MCF 10A (cell line): ENCODE results near the gene RNF183. TPM values are rescaled to one million over a fixed set of nuclear protein-coding genes. Genes with fewer than 3 reads are reported as not detected.
"Not testable (repeated sequence)": the region's sequence is repeated elsewhere in the genome, so short reads cannot be mapped to it uniquely, and the experiment has no call there.

Experiments used
- BruUV-seq: library from RNA; stranded (reverse); fragments of 400-500 nt; replicated peaks from 2 replicates; lab custom pipeline; 2021; lab: Mats Ljungman, UMichigan
- CTCF ChIA-PET: fragments of 300-600 bp; sonication (Branson Sonifier 250); formaldehyde crosslinking; extraction: SDS; loops from one replicate; lab custom pipeline; 2021; ENCODE audit warnings: antibody characterized with exemption, inconsistent platforms; lab: Yijun Ruan, JAX
- POLR2A ChIA-PET: fragments of 300-600, 350-650 bp; sonication (Branson Sonifier 250); formaldehyde crosslinking; extraction: SDS; loops from one replicate; lab custom pipeline; 2020; ENCODE audit warnings: antibody characterized with exemption, inconsistent platforms; lab: Yijun Ruan, JAX
- DNase-seq: peaks from one replicate; pipeline ENCODE4 v3.0.0-alpha.2; 2018; ENCODE audit not compliant: unreplicated experiment
- H3K27ac Mint-ChIP-seq: one replicate; pipeline ENCODE4 v1.8.0; 2022; ENCODE audit warnings: mild to moderate bottlenecking, low read depth, mixed read lengths; ENCODE audit not compliant: unreplicated experiment
- H3K27me3 Mint-ChIP-seq: one replicate; pipeline ENCODE4 v1.8.0; 2022; ENCODE audit warnings: mixed read lengths; ENCODE audit not compliant: insufficient read depth, unreplicated experiment
- H3K36me3 Mint-ChIP-seq: one replicate; pipeline ENCODE4 v1.8.0; 2022; ENCODE audit warnings: mild to moderate bottlenecking, moderate library complexity, mixed read lengths; ENCODE audit not compliant: insufficient read depth, unreplicated experiment
- H3K4me1 Mint-ChIP-seq: one replicate; pipeline ENCODE4 v1.8.0; 2022; ENCODE audit warnings: mixed read lengths; ENCODE audit not compliant: insufficient read depth, unreplicated experiment
- H3K4me3 Mint-ChIP-seq: one replicate; pipeline ENCODE4 v1.8.0; 2022; ENCODE audit warnings: mild to moderate bottlenecking, moderate library complexity, mixed read lengths; ENCODE audit not compliant: unreplicated experiment
- H3K9me3 Mint-ChIP-seq: one replicate; pipeline ENCODE4 v1.8.0; 2022; ENCODE audit warnings: mixed read lengths; ENCODE audit not compliant: unreplicated experiment
- intact Hi-C: fragments of 100-400 bp; cut with micrococcal nuclease; formaldehyde crosslinking; loops from 2 replicates; pipeline ENCODE4 v1.14.1; 2022
- total RNA-seq: library from RNA; stranded (reverse); gene quantifications from 2 replicates; pipeline ENCODE4 v1.2.3, GENCODE V29; 2022
- TF ChIP-seq, protein P1 (sequence below): fragments of 200-600 bp; IDR thresholded peaks from one replicate; pipeline ENCODE4 v1.8.0; 2022; ENCODE audit warnings: antibody characterized with exemption, mild to moderate bottlenecking; ENCODE audit not compliant: unreplicated experiment

RNF183 gene
- total RNA-seq, 1 experiment from 2014 or later, result not detected

DNA sequence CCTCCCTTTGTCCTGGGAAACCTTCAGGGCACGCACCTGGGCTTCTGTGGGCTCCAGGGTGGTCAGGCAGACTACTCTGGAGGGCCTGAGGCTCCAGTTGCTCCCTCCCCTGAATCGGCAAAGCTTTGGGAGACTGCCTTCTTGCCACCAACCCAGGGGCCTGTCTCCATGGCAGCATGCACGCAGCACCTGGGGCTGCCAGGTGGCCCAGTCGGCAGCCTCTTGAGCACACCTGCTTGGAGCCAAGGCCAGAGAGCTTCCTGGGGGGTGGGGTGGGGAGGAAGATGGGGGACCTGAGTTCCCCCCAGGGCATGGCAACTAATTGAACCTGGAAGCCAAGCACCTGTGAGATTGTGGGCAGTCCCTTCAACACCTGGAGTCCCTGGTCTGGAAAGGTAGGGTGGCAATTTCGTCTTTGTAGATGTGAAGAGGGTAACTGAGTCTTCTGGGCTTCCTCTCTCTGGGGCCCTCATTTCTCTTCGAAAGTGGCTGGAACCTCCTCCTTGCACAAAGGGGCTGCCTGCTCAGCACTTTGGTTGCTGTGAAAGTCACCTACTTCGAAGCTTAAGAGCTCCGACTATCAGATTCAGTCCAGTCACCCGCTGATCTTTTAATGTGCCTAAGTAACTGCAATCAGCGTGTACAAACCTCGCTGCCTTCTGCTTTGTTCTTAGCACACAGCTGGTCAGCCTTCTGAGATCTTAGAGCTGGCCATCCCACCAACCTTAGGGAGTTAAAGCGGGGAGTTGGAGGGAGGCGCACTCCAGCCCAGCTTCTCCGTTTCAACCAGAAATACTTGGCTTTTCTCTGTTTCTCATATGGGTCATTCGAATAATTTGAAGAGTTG lies 4.0 kb downstream of the RNF183 start:
- intact Hi-C loops, result no loop called here
- POLR2A ChIA-PET, result no interaction called here
- TF ChIP-seq, protein P1, sequence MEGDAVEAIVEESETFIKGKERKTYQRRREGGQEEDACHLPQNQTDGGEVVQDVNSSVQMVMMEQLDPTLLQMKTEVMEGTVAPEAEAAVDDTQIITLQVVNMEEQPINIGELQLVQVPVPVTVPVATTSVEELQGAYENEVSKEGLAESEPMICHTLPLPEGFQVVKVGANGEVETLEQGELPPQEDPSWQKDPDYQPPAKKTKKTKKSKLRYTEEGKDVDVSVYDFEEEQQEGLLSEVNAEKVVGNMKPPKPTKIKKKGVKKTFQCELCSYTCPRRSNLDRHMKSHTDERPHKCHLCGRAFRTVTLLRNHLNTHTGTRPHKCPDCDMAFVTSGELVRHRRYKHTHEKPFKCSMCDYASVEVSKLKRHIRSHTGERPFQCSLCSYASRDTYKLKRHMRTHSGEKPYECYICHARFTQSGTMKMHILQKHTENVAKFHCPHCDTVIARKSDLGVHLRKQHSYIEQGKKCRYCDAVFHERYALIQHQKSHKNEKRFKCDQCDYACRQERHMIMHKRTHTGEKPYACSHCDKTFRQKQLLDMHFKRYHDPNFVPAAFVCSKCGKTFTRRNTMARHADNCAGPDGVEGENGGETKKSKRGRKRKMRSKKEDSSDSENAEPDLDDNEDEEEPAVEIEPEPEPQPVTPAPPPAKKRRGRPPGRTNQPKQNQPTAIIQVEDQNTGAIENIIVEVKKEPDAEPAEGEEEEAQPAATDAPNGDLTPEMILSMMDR, result no peak

DNA sequence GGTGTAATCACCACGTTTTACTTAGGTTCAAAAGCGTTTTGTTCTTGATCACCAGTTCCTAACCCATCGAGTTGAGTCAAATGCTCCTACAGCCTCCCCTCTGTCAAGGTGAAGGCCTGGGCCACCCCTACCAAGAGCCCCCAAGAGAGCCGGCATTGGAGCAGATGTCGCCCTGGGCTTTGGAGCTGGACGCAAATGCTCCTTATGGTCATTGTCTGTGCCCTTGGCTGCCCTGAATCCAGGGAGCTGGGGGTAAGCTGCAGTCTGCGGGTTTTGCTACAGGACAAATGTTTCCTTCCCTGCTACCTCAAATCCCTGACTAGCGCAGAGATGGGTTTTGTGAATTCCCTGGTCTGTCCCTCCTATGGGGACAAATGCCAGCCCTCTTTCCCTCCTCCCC lies 4.9 kb downstream of the RNF183 start:
- intact Hi-C loops, result no loop called here
- CTCF ChIA-PET, result interaction anchor here (0.6 to 1.7 kb wide), 3 partner anchors 12 to 108 kb away, joined by 3 to 8 read pairs (median 3); no protein-coding TSS in a partner anchor
- TF ChIP-seq, protein P1, result no peak
- no TSS peak for BruUV-seq
- Mint-ChIP-seq H3K36me3 (peaks cover 17% of the 10 kb centered on the region), H3K9me3 (no peaks in the 10 kb centered on the region), H3K27me3 (peaks cover 43% of the 10 kb centered on the region), H3K4me3 (no peak overlapping the region), H3K4me1 (peaks cover 4% of the 10 kb centered on the region), H3K27ac (no peak overlapping the region)
- no peak for DNase-seq
- POLR2A ChIA-PET, result no interaction called here

More for the DNA sequence above, 4.0 kb downstream of the RNF183 start:
- peaks cover 47% of the 10 kb centered on the region for H3K27me3 Mint-ChIP-seq
- no TSS peak for BruUV-seq
- H3K4me1 Mint-ChIP-seq, result peaks cover 5% of the 10 kb centered on the region
- H3K36me3 Mint-ChIP-seq, result peaks cover 13% of the 10 kb centered on the region
- no peak overlapping the region for H3K4me3 Mint-ChIP-seq
- no peak overlapping the region for H3K27ac Mint-ChIP-seq
- DNase-seq, result no peak
- CTCF ChIA-PET, result interaction anchor here (0.5 to 1.7 kb wide), 7 partner anchors 13 to 561 kb away, joined by 3 to 8 read pairs (median 3); partner anchors contain the start of gene ALAD
- H3K9me3 Mint-ChIP-seq, result no peaks in the 10 kb centered on the region

DNA sequence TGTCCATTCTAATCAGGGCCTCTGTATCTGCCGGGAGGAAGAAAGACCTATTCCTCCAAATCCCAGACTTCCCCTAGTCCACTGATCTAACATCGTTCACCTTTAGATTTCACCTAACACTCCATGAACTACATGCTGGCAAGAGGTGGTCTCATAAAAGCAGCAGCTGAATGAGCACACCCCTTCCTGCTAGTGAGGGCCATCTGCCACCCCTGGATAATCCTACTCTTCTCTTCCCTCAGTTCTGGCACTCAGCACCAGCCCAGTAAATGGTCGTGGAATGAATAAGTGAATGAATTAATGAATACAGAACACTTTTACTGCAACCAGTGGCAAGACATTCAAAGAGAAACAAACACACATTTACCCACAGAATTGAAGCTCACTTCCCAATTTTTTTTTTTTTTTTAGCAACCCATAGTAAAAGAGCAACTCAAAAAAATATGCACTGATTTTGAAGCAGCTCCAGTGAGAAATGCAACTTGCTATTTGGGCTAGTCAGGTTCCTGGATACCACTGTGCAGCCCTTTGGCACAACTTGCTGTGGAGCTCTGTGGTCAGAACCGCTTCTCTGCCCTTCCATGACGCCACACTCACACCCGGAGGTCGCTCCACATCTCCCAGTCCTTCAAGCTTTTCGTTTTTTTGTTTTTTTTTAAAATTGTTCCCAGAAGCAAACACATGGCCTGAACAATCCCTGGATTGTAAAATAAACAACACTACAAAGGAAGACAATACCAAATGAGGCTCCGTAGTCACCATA lies 6.2 kb downstream of the RNF183 start:
- intact Hi-C loops, result no loop called here
- POLR2A ChIA-PET, result interaction anchor here (0.6 kb wide), 1 partner anchor 22 kb away, joined by 3 read pairs; no protein-coding TSS in a partner anchor
- CTCF ChIA-PET, result interaction anchor here (0.7 kb wide), 3 partner anchors 361 to 1189 kb away, joined by 3 to 4 read pairs (median 3); no protein-coding TSS in a partner anchor

DNA sequence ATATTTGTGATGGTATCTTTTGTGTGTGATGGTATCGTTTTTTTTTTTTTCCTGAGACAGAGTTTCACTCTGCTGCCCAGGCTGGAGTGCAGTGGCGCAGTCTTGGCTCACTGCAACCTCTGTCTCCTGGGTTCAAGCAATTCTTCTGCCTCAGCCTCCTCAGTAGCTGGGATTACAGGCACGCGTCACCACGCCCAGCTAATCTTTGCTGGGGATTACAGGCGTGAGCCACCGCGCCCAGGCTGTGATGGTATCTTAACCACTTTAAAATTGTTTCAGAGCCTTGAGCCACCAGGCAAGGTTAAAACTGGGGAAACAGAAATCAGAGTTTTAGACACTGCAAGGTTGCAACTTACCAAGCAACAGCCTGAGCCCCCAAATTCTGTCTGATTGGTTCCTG lies 6.9 kb downstream of the RNF183 start:
- POLR2A ChIA-PET, H3K4me1 Mint-ChIP-seq, H3K27ac Mint-ChIP-seq, H3K9me3 Mint-ChIP-seq, BruUV-seq, intact Hi-C loops, DNase-seq, H3K4me3 Mint-ChIP-seq: not testable (repeated sequence)
- CTCF ChIA-PET, result interaction anchor here (0.6 to 0.7 kb wide), 2 partner anchors 19 to 362 kb away, joined by 3 read pairs; no protein-coding TSS in a partner anchor
- peaks cover 32% of the 10 kb centered on the region for H3K36me3 Mint-ChIP-seq
- peaks cover 27% of the 10 kb centered on the region for H3K27me3 Mint-ChIP-seq

More for the DNA sequence above, 6.2 kb downstream of the RNF183 start:
- no peak overlapping the region for H3K4me3 Mint-ChIP-seq
- TF ChIP-seq, protein P1, result no peak
- no peaks in the 10 kb centered on the region for H3K4me1 Mint-ChIP-seq
- H3K27me3 Mint-ChIP-seq, result peaks cover 29% of the 10 kb centered on the region
- DNase-seq, result no peak
- H3K27ac Mint-ChIP-seq, result no peak overlapping the region
- H3K9me3 Mint-ChIP-seq, result no peaks in the 10 kb centered on the region
- H3K36me3 Mint-ChIP-seq, result peaks cover 25% of the 10 kb centered on the region
- BruUV-seq, result no TSS peak
